GM21423 (cell line): ENCODE data around the gene SLC66A2.
"Not testable (repeated sequence)": the region's sequence is repeated elsewhere in the genome, so short reads cannot be mapped to it uniquely, and the experiment has no call there.

Experiments used
- ATAC-seq: cut with Tn5 transposase; IDR thresholded peaks from one replicate; pipeline ENCODE4 v1.9.1; 2021; ENCODE audit warnings: mild to moderate bottlenecking, moderate library complexity; ENCODE audit not compliant: unreplicated experiment

Gene SLC66A2

DNA sequence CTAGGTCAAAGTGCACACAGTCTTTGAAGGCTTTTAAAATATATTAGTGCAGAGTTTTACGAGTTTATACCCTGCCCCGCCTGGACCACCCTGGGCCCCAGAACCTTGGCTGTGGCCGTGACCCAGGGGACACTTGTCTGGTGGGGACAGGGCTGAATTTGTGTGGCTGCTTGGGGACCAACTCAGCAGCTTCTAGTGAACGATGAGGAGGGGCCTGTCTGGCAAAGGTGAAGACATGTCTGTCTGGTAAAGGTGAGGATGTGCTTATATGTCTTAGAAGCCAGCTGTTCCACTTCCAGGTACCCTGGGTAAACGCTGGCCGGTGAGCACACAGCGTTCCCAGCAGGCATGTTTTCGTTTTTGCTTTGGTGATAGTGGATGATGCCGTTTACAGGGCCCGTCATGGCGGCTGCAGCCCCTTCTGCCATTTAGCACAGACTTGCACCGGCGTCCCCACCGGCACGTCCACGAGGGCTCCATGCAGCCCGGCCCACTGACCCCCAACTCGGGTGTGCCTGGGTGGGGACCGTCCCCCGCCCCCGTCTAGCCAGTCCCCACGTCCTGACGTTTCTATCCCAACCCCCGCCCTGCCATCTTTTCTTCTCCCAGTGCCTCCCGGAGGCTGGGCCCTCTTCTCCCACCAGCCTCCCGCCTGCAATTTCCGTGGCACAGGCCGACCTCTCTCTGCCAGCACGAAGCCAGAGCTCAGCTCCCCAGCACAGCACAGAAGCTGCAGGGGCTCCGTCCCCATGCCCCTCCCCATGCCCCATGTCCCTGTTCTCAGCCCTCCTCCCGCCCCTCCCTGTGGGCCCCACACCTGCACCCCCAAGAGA lies 67.8 kb downstream of the SLC66A2 start:
- no peak for ATAC-seq

DNA sequence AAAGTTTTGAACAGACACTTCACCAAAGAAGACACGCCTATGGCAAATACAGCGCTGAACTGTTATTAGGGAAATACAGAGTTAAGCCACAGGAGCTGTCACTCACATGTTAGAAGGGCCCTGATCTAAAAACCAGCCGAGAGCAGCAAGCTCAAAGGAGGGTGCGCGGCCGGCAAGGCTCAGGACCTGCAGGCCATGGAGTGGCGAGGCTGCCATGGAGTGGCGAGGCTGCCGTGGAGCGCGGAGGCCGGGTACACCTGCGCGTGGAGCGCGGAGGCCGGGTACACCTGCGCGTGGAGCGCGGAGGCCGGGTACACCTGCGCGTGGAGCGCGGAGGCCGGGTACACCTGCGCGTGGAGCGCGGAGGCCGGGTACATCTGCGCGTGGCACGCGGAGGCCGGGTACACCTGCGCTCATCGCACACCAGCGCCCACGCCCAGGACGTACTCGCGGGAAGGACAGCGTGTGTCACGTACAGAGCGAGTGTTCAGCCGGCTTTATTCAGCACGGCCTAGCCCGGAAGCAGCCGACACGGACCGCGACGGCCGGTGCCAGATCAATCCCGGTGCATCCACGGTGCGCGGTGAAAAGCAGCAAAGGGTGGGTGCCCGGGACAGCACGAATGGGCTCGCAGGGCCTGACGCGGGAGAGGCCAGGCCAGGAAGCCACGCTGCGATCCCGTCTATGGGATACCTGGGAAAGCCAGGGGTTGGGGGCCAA lies 68.8 kb downstream of the SLC66A2 start:
- ATAC-seq = no peak

GRCh38 chr18:79881695-79882094 lies 69.8 kb downstream of the SLC66A2 start:
- no peak for ATAC-seq

DNA sequence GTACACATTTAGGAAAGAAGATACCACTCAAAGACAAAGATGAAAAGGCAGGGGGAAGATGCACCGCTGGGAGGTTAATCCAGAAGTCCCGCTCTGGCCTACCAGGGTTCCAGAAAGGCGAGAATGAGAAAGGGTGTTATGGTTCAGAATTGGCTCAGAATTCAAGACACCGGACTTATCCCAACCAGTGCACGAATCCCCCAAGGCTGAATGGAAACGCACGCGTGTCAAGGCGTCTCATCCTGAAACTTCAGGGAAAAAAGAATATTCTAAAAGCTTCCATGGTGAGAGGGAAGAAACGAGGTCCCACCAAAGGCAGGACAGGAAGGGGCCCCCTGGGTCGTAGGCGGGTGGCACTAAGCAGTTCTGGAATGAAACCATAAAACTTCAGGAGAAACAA lies 71.9 kb downstream of the SLC66A2 start:
- no peak for ATAC-seq

DNA sequence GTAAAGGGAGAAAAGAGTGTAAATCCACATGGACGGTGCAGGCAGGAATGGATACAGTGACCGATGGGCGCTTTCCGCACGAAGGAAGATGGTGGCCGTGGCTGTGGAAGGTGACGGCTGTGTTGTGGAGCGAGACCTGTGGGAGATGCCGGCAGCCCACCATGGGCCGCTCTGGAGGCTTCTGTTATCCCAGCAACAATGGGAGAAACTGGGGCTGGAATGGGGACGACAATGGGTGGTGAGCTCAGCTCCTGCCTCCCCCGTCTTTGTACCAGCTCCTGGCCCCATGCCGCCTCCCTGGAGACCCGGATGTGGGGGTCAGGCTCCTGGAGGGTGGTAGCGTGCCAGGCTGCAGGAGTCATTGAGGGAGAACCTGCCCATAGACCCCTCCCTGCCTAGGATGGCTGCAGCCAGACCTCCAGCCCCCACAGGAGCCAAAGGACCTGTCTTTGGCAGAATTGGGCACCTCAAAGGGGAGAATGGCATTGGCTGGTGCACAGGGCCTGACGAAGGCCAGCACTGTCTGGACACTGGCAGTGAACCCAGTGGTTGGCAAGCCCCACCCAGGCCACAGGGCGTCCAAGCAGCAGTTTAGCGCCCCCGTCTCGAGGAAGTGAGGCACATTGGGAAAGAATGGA lies 72.6 kb downstream of the SLC66A2 start:
- ATAC-seq = no peak

DNA sequence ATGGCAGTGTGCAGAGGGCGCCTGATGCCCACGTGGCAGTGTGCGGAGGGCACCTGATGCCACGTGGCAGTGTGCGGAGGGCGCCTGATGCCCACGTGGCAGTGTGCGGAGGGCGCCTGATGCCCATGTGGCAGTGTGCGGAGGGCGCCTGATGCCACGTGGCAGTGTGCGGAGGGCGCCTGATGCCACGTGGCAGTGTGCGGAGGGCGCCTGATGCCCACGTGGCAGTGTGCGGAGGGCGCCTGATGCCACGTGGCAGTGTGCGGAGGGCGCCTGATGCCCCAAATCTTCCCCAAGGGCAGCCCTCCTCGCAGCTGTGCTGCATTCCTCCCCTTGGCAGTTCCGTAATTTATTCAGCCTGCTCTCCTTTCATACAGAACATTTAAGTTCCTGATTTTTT lies 73.2 kb downstream of the SLC66A2 start:
- not testable (repeated sequence) for ATAC-seq

GRCh38 chr18:79877163-79878091 lies 74.0 kb downstream of the SLC66A2 start:
- ATAC-seq = no peak

DNA sequence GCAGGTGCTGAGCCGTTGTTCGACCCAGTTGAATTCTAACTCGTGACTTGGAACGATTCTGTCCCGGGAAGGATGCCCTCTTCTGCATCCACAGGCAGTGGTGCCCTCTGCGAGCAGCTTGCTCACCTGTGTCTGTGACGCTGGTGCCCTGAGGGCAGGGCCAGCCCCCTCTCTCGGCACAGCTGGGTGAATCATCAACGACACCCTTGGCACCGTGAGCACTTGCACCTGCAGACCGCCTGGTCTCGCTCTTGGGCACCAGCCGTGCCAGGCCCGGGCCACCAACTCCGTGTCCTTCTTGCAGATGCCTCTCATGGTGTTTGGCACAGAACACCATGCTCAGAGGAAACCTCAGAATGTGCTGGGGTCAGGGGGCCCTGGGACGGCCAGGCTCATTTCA lies 75.0 kb downstream of the SLC66A2 start:
- no peak for ATAC-seq

DNA sequence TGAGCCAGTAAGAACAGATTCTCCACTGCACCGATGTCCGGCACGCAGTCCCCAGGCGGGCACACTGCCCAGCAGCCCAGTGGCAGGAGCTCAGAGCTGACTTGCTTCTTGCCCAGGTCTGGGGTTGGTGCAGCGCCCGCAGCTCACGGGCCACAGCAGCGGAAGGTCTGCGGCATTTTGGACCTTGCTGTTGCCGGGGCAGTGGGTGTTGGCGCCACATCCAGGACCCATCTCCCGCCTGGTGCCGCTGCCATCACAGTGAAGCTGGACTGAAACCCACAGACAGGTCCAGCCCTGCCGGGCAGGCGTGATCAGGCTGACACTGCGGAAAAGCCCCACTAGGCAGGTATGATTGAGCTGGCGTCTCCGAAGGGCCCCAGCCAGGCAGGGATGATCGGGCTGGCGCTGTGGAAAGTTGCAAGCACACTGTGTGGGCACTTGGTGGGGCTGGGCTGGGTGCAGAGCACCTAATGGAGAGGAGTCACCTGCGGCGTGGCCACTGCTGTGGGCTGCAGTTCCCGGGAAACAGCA lies 75.5 kb downstream of the SLC66A2 start:
- no peak for ATAC-seq

GRCh38 chr18:79875531-79875919 lies 75.9 kb downstream of the SLC66A2 start:
- no peak for ATAC-seq

DNA sequence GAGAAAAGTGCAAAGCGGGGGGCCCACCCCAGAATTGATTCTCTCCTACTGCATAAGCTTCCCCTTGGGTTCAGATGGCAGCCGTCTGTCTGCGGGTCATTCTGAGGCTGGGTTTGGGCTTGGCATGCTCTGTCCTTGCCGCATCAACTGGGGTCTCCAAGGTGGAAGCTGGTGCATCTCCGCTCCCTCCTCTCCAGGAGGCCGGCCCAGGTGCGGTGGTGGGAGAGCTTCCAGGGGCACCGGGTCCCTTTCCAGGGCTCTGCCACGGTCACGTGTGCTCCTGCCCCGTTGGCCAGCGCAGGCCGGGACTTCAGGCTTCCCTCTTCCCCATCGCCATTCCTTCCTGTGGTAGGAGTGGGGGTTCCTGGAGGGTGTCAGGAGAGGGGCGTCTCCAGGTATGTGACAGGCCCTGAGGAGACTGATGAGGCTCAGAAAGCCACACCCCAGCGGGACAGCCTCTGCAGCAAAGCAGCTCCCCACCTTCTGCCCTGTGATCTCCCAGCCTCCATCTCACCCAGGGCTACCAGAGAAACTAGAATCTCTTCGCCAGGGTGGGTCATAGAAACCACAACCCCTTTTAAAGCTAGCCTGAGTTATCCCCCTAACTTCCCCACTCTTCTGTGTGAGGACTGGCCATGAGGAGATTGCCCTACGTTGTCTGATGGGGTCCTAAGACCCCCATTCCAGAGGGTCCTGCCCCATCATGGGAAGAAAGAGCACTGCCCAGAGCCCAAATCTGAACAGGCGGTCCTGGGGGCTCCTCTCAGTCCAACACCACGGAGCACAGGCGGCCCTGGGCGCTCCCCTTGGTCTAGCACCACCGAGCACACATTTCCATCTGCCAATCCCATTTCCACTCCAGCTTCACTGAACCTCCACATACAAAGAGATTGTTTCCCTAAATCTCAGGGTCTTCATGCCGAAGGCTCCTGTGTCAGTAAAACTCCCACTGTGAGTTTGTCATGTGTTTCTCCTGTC lies 76.6 kb downstream of the SLC66A2 start:
- no peak for ATAC-seq

- no peak for ATAC-seq
Observed at GRCh38 chr18:79873449-79874110, 77.9 kb downstream of the SLC66A2 start.

GRCh38 chr18:79872527-79873444 lies 78.7 kb downstream of the SLC66A2 start:
- no peak for ATAC-seq

DNA sequence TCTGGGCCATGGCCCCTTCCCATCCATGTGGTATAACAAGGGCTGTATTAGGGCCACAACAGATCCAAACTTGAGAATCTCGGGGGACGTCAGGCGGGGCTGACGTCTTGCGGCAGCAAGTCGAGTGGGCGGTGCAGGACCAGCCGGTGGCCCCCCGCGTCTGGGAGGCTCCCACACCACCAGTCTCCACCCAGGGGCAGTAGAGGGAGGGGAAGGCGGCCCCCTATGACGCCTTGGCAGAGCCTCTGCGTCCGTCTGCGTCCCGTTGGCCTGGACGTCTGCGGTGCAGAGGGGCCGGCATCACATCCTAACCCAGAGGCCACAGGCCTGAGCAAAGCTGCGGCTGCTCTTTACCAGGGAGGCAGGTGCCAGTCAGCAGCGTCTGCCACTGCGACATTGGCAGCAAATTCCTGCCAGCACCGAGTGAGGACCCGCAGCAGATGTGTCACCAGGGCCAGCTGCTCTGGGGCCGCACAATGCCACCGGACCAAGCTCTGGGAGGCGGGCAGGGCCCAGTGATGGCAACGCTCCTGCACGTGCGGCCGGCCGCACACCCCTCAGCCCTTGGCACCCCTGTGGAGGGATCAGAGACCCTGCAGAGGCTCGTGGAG lies 79.9 kb downstream of the SLC66A2 start:
- ATAC-seq = no peak

DNA sequence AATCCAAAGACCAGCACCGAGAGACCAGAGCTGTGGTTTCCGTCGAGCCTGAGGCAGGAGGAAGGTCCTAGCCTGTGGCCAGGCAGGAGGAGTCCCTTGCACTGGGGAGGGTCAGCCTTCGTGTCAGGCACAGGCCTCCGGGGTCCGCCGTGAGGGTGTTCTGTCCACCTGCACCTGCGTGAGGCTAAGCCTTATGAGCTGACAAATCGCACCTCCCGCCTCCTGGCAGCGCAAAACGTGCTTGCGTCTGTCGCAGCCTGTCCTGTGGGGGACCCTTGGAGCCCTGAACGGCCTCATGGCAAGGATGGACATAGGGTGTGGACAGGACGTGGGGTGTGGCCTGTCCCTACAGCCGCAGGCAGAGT lies 80.4 kb downstream of the SLC66A2 start:
- ATAC-seq = no peak

DNA sequence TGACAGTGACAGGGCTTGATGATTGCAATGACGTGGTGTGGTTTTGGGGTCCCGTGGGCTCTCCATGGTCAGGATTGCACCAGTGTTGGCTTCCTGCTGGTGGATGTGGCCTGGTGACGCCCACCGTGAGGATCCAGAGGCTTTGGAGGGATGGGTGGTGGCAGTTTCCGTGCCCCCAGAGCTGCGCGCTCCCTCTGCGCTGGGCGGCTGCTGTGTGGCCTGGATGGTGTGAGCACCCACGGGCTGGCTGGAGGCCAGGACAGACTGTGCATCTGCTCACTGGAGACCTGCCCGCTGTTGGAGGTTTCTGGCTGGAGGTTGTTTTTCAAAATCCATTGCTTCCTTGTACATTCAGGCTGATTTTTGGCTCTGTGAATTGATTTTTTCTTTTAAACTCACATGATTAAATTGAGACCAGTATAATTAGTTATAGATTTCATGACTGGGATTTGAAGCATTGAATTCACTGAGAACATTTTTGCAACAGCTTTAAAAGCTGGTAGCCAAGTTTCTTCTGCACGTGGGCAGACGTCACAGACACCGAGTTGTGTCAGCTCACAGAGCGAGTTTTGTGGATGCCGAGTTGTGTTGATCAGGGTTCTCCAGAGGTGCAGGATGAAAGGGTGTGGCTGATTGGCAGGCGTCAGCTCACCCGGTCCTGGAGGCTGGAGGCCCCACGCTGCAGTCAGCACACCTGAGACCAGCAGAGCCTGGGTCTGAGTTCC lies 81.0 kb downstream of the SLC66A2 start:
- ATAC-seq = no peak
